ENCODE results near the gene NUDT14.

Gene NUDT14

DNA sequence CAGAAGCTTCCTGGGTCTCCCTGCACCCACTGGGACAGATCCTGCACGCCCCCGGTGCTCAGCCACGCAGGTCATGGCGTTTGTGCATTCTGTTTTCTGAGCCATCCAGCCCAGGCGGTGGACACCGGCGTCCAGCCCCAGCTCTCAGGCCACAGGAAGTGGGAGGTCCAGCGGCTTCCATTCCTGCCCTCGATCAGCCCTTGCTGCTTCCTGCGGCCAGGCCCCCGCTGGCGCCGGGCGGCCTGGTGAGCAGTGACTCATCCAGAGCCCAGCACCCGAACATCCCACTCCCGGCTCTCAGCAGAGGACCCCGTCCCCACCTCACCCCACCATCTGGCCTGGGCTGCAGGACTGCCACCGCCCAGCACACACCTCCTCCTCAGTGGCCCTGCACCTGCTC lies 18.0 kb upstream of the NUDT14 start:
- DNase-seq (ENCODE audit: low read depth in 1 of 2, low spot score in 1 of 2) = no peak

- DNase-seq (ENCODE audit: low read depth in 1 of 2, low spot score in 1 of 2) = no peak
Observed at GRCh38 chr14:105198588-105198987, 17.5 kb upstream of the NUDT14 start.

GRCh38 chr14:105197211-105197641 lies 16.1 kb upstream of the NUDT14 start:
- no peak for DNase-seq (ENCODE audit: low read depth in 1 of 2, low spot score in 1 of 2)

GRCh38 chr14:105196265-105196960 lies 15.3 kb upstream of the NUDT14 start:
- no peak for DNase-seq (ENCODE audit: low read depth in 1 of 2, low spot score in 1 of 2)

DNA sequence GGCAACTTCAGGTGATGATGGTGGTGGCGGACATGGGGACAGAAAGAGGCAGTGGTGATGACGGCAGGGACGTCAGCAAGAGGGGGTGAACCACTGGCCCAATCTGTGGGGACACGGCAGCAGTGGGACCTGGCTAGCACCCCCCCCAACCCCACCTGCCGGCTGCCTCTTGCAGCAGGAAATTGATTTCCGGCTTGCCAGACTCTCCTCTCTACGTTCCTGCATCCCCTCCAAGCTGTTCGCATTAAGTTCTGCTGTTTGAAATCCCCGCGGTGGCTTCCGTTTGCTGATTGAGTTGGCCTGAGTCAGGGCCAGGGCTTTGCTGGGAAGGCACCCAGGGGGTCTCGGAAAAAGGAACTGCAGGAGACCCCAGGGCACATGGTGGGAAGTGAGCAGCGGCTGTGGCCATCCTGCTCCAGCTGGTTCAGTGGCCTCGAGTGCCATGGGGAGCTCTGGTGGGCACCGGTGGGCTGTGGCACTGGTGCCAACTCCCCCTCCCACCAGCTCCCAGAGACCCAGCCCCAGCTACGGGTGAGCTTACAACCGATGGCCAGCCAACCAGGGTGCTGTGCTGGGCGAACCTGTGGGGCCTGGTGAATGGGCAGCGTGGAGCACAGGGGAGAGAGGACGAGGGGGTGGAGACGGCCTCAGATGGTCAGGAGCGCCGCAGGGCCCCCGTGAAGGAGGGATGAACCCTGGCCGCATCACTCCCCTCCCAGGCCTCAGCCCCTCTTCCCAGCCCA lies 14.6 kb upstream of the NUDT14 start:
- no peak for DNase-seq (ENCODE audit: low read depth in 1 of 2, low spot score in 1 of 2)

DNA sequence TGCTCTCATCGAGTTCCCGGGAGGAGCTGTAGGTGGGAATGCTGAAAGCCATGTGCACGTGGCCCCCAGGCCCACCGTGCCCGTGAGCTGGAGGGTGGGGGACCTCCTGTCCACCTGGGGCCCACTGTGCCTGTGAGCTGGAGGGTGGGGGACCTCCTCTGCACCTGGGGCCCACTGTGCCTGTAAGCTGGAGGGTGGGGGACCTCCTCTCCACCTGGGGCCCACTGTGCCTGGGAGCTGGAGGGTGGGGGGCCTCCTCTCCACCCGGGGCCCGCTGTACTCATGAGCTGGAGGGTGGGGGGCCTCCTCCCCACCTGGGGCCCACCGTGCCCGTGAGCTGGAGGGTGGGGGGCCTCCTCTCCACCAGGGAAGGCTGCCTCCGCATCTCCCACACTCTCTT lies 13.9 kb upstream of the NUDT14 start:
- DNase-seq (ENCODE audit: low read depth in 1 of 2, low spot score in 1 of 2) = no peak

DNA sequence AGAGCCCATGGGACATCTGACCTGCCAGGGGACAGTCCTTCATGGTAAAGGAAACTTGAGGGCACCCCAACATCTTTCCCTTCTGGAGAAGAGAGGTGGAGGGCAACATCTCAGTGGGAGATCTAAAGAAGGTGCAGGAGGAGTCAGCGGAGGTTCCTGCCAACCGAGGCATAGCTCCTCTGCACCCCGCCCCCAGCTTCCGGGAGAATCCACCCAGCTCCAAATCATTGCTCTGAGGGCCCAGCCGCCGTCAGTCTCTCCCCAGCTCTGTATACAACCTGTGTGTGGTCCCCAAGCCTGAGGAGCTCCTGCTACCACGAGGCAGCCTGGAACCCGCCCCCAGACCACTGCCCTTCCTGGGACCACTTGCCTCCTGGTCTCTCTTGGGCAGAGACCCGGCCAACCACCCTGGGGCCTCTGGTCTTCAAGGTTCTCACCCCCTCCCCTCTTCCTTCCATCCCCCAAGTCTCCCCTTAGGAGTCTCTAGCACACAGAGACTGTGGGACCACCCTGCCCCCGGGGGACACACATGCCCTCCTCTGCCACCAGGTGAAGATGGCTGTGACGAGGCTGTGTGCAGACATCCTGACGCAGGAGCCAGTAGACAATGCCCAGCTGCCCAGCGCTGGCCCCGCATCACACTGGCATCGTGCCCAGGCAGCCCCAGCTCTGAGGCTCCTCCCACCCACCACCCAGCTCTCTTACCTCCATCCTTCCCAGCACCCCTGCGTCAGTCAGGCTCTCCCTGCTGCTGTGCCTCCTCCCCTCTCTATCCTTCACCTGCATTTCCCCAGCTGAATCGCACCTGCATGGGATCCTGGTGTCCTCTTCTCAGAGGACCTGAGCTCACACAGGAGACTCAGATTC lies 13.0 kb upstream of the NUDT14 start:
- no peak for DNase-seq (ENCODE audit: low read depth in 1 of 2, low spot score in 1 of 2)

GRCh38 chr14:105192866-105193731 lies 12.0 kb upstream of the NUDT14 start:
- DNase-seq (ENCODE audit: low read depth in 1 of 2, low spot score in 1 of 2) = no peak

DNA sequence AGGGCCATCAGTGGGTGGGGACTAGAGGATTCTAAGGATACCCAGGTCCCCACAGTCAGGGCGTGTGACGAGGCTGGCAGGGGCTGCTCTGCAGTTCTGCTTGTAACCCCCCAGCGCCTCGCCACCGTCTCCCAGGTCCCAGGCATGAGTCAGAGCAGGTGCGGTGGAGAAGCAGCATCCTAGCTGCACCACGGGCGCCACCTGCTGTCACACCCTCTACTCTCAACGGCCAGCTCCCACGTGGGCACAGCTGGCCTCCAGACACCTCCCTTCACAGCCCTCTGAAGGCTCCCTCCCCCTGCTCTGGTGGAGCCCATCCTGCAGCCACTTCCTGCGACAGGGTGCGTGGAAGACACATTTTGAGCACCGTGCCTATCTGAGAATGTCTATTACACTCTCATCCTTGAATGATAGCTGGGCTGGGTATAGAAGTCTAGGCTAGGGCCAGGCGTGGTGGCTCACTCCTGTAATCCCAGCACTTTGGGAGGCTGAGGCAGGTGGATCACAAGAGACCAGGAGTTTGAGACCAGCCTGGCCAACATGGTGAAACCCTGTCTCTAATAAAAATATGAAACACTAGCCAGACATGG lies 6.9 kb upstream of the NUDT14 start:
- no peak for DNase-seq (ENCODE audit: low read depth in 1 of 2, low spot score in 1 of 2)

DNA sequence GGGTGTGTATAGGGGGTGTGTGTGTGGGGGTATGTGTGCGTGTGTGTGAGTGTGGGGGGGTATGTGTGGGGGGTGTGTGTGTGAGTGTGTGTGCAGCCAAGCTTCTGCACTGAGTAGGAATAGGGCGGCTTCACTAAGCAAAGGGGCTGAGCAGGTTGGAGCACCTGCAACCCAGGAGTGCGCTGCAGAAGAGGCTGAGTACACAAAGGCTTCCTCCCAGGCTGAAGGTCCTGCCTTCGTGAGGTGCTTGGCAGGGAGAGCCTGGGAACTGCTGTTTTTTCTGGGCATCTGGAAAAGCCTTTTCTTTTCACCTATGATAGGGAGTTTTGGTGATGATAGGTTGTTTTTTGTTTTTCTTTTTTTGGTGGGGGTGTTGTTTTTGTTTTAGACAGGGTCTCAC lies 6.0 kb upstream of the NUDT14 start:
- no peak for DNase-seq (ENCODE audit: low read depth in 1 of 2, low spot score in 1 of 2)

DNA sequence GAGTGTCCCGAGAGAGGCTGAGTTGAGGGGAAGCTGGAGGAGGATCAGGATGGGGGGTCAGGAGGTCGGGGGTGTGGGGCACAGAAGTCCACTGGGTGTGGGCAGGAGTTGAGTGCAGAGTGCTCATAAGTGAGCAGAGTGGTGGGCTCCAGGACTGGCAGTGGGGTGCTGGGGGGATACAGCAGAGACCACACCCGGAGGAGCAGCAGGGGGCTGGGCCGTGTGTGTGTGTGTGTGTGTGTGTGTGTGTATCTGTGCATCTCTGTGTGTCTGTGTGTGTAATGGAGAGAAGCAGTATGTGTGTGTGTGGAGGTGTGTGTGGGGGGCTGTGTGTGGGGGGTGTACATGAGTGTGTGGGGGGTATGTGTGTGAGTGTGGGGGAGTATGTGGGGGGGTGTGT lies 4.9 kb upstream of the NUDT14 start:
- DNase-seq (ENCODE audit: low read depth in 1 of 2, low spot score in 1 of 2) = no peak

- DNase-seq (ENCODE audit: low read depth in 1 of 2, low spot score in 1 of 2) = no peak
Observed at GRCh38 chr14:105185001-105185400, 3.9 kb upstream of the NUDT14 start.

DNA sequence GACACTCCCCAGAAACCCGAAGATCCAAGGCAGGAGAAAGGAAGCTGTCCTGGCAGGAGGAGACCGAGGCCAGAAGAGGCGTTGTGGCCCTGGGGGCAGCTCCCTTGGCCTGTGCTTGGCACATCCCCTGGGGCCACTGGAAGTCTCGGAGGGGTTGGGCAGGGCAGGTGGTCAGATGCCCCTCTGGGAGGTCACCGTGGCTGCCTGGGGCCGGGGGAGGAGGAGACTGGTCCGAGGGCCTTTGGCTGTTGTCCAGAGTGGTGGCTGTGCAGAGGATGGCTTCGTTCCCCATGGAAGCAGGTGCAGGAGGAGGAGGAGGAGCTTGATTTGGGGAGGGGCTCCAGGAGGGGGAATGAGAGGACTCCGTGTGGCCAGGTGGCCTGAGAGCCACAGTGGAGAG lies 3.3 kb upstream of the NUDT14 start:
- DNase-seq (ENCODE audit: low read depth in 1 of 2, low spot score in 1 of 2) = no peak

DNA sequence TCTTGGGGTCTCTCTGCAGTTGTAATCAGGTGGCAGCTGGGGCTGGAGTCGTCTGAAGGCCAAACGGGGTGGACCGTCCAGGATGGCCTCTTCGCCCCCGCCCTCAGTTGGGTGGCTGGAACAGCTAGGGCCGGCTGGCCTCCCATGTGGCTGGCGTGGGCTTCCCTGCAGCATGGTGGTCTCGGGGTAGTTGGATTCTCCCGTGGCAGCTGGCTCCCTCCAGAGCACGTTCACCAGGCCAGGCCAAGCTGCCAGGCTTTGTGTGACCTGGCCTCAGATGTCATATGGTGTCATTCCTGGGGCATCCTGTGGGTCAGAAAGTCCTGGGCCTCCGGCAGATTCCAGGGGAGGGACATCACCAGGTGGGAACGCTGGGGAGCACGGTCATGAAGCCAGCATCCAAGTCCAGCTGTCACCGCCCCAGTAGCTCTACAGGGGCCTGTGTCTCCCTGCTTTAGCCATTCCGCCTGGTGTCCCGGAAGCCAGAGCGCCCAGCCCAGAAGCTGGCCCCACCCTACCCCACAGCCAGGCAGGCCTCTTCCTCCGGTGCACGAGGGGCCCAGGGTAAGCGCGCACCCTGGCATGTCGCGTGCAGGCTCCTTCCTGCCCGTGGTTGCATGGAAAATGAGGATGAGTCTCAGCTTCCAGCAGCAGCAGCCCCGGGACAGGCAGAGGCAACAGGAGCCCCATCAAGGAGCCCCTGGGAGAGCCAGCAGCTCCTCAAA lies 1.3 kb upstream of the NUDT14 start:
- DNase-seq (ENCODE audit: low read depth in 1 of 2, low spot score in 1 of 2) = no peak

- no peak for DNase-seq (ENCODE audit: low read depth in 1 of 2, low spot score in 1 of 2)
Observed at GRCh38 chr14:105181549-105182295, 610 bp upstream of the NUDT14 start.

DNA sequence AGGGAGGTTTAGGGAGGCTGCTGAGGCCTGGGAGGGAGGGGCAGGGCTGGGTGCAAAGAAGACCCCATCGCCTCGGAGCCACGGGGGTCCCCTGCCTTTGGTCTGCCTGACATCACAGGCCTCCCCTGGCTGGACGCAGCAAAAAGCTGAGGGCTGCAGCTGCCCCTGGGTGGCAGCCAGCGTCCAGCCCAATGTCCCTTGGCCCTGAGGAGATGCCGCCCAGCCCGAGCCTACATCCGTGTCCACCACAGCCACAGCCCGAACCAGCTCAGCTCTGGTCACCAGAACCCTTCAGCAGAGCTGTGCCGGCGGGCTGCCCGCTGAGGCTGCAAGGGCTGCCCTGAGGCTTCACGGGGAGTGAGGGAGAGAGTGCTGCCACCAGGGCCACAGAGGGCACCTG lies 1.9 kb downstream of the NUDT14 start:
- DNase-seq (ENCODE audit: low read depth in 1 of 2, low spot score in 1 of 2) = no peak

DNA sequence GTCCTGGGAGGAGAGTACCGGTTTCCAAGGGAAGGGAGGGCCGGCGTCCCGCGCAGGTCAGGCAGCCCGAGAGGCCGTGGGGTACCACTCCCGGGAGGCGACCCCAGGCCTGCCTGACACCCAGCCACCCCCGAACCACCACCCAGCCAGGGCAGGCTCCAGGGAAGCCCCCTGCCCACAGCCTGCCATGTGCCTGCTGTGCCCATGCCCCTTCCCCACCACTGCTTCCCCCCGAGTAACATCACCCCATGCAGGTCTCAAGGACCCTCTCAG lies 2.3 kb downstream of the NUDT14 start:
- DNase-seq (ENCODE audit: low read depth in 1 of 2, low spot score in 1 of 2) = no peak

DNA sequence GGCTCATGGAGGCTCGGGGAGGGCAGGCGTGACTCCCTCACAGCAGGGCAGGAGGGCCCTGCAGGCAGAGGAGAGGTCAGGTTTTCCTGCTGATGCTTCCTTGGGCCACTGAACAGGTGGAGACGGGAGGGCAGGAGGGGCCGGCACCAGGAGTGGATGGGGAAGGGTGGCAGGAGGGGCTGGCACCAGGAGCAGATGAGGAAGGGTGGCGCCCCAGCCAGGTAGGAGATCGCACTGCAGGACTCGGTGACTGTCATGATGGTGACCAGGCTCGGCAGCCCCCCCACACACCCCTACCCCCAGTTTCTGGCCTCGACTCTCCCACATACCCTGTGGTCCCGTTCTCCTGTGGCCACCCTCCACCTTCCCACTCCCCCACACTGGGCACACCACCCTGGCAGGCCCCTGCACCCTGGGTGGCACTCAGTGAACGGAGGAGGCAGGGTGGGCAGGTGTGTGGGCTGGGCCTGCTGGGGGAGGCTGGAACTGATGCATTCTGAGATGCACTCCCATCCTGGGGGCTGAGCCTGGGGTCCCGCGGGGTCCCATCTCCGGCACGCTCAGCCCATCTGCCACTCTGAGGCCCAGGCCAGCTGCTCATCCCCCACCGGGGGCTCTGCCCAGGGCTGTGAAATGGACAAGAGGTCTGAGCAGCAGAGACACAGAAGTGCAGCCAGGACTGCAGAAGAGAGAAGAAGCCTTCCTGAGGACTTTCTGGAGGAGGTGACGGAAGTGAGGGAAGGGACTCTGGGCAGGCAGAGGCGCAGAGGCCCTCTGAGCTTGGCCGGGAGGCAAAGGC lies 2.8 kb downstream of the NUDT14 start:
- no peak for DNase-seq (ENCODE audit: low read depth in 1 of 2, low spot score in 1 of 2)

- no peak for DNase-seq (ENCODE audit: low read depth in 1 of 2, low spot score in 1 of 2)
Observed at GRCh38 chr14:105177082-105177481, 4.0 kb downstream of the NUDT14 start.
